Endothelial cell of hepatic sinusoid (primary cell): Measurements from ENCODE around the gene CLEC16A.
"Not testable (repeated sequence)": the region's sequence is repeated elsewhere in the genome, so short reads cannot be mapped to it uniquely, and the experiment has no call there.

Experiments
- in situ Hi-C: cut with HindIII; loops from 2 replicates; pipeline ENCODE4 v1.10.0; 2017; ENCODE audit warnings: low sequenced_read_pairs

CLEC16A gene

GRCh38 chr16:10938796-10939648 lies 5.3 kb upstream of the CLEC16A start:
- in situ Hi-C loops, result no loop called here

GRCh38 chr16:10939649-10940234 lies 4.6 kb upstream of the CLEC16A start:
- in situ Hi-C loops, result no loop called here

- in situ Hi-C loops, result no loop called here
Observed at GRCh38 chr16:10940501-10941079, 3.8 kb upstream of the CLEC16A start.

- in situ Hi-C loops, result no loop called here
Observed at GRCh38 chr16:10941127-10941933, 3.0 kb upstream of the CLEC16A start.

GRCh38 chr16:10941935-10942351 lies 2.4 kb upstream of the CLEC16A start:
- in situ Hi-C loops, result not testable (repeated sequence)

- in situ Hi-C loops, result no loop called here
Observed at GRCh38 chr16:10942352-10943063, 1.9 kb upstream of the CLEC16A start, which contains the start of gene DEXI. Gene DEXI (minus strand): TSS chr16:10942468. CDS start chr16:10942005, 463 bp downstream.

- in situ Hi-C loops, result no loop called here
Observed at GRCh38 chr16:10943064-10943353, 1.4 kb upstream of the CLEC16A start.

- in situ Hi-C loops, result no loop called here
Observed at GRCh38 chr16:10945065-10945787, 862 bp downstream of the CLEC16A start.

GRCh38 chr16:10946308-10946707 lies 1.9 kb downstream of the CLEC16A start:
- in situ Hi-C loops, result no loop called here

GRCh38 chr16:10947211-10947787 lies 2.9 kb downstream of the CLEC16A start:
- in situ Hi-C loops, result no loop called here

GRCh38 chr16:10949424-10949970 lies 5.1 kb downstream of the CLEC16A start:
- in situ Hi-C loops, result no loop called here

GRCh38 chr16:10950393-10950792 lies 6.0 kb downstream of the CLEC16A start:
- in situ Hi-C loops, result loop anchor here (5.0 to 25.0 kb wide), 3 partner anchors 102 to 402 kb away; partner anchors contain the start of genes PRM3, SOCS1 and TNP2

- in situ Hi-C loops, result loop anchor here (5.0 to 25.0 kb wide), 3 partner anchors 101 to 401 kb away; partner anchors contain the start of genes PRM3, SOCS1 and TNP2
Observed at GRCh38 chr16:10951026-10951425, 6.7 kb downstream of the CLEC16A start.

- in situ Hi-C loops, result loop anchor here (5.0 to 25.0 kb wide), 3 partner anchors 97 to 397 kb away; partner anchors contain the start of genes PRM3, SOCS1 and TNP2
Observed at GRCh38 chr16:10954903-10955302, 10.5 kb downstream of the CLEC16A start.

- in situ Hi-C loops, result loop anchor here (25.0 kb wide), 1 partner anchor 304 kb away; the partner anchor contains the start of genes PRM3, SOCS1 and TNP2
Observed at GRCh38 chr16:10957771-10958482, 13.6 kb downstream of the CLEC16A start.

- in situ Hi-C loops, result loop anchor here (25.0 kb wide), 1 partner anchor 303 kb away; the partner anchor contains the start of genes PRM3, SOCS1 and TNP2
Observed at GRCh38 chr16:10959161-10959560, 14.8 kb downstream of the CLEC16A start.

GRCh38 chr16:10961231-10961630 lies 16.9 kb downstream of the CLEC16A start:
- in situ Hi-C loops, result loop anchor here (25.0 kb wide), 1 partner anchor 301 kb away; the partner anchor contains the start of genes PRM3, SOCS1 and TNP2
